ENCODE data around the gene EPYC.

Gene EPYC

DNA sequence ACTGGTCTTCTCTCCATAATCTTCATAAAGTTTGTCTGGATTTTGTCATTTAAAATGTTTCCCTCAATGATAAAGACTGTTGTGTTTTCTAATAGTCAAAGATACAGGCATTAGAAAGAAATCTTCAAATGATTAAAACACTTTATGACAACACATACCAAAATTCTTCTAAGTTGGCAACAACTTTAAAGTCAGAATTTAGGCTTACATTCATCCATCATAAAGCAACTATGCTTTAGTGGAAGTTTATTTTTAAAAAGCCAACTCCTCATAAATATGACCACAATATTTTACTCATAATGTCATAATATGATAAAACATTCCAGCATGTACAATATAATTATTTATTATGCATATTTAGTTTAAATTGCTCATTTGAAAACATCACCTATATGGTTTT lies 32.5 kb downstream of the EPYC start:
- TF ChIP-seq, protein P1, sequence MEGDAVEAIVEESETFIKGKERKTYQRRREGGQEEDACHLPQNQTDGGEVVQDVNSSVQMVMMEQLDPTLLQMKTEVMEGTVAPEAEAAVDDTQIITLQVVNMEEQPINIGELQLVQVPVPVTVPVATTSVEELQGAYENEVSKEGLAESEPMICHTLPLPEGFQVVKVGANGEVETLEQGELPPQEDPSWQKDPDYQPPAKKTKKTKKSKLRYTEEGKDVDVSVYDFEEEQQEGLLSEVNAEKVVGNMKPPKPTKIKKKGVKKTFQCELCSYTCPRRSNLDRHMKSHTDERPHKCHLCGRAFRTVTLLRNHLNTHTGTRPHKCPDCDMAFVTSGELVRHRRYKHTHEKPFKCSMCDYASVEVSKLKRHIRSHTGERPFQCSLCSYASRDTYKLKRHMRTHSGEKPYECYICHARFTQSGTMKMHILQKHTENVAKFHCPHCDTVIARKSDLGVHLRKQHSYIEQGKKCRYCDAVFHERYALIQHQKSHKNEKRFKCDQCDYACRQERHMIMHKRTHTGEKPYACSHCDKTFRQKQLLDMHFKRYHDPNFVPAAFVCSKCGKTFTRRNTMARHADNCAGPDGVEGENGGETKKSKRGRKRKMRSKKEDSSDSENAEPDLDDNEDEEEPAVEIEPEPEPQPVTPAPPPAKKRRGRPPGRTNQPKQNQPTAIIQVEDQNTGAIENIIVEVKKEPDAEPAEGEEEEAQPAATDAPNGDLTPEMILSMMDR (IDR thresholded peaks at IDR 0.05; ENCODE audit: low read depth, low read length) = no peak
- TF ChIP-seq, protein P2, sequence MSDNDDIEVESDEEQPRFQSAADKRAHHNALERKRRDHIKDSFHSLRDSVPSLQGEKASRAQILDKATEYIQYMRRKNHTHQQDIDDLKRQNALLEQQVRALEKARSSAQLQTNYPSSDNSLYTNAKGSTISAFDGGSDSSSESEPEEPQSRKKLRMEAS (IDR thresholded peaks at IDR 0.05; ENCODE audit: low read depth, low read length) = no peak
- TF ChIP-seq MYC (IDR thresholded peaks at IDR 0.05; ENCODE audit: low read depth, low read length) (no peak), POLR2A (IDR thresholded peaks at IDR 0.05; ENCODE audit: extremely low read depth, insufficient read length) (no peak)
- H3K4me3 ChIP-seq (ENCODE audit: low read depth, low read length) = no peak overlapping the region
- no peak for DNase-seq (ENCODE audit: low read depth)

DNA sequence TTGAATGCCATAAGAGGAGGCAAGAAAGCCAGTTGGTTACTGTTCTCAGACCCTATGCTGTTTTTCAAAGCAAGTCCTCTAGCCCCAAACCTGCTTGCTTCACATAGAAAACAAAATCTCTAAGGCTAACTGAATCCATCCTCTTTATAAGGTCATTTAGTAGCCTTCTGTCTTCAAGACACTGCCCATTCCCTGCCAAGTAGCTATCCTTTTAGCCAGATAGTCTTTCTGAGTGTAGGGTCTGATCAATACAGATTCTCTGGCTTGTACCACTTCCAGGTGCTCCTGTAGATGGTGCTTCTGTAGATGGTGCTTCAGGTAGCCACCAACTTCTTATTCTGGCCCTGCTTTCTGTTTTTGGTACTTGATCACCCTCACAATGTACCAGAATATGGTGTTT lies 33.9 kb downstream of the EPYC start:
- DNase-seq (ENCODE audit: low read depth) = no peak
- no peak overlapping the region for H3K4me3 ChIP-seq (ENCODE audit: low read depth, low read length)
- TF ChIP-seq, protein P1 (IDR thresholded peaks at IDR 0.05; ENCODE audit: low read depth, low read length) = no peak
- TF ChIP-seq MYC (IDR thresholded peaks at IDR 0.05; ENCODE audit: low read depth, low read length) (no peak), POLR2A (IDR thresholded peaks at IDR 0.05; ENCODE audit: extremely low read depth, insufficient read length) (no peak)
- TF ChIP-seq, protein P2 (IDR thresholded peaks at IDR 0.05; ENCODE audit: low read depth, low read length) = no peak

DNA sequence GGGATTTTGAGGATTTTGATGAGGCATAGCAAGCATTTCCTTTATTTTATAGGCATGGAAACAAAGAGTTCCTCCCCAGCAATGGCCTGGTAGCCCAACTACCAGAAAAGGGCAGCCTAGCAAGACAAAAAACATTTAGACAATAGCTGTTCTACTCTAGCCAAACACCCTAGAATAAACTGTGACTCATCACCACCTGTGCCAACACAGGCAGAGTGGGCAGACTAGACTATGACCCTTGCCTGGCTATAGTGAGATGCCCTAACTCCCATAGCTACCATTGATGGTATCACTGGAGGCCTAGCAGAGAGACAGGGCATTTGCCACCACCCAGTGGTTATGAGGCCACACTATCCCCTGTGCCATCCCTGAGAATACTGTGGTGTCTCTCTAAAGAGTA lies 34.3 kb downstream of the EPYC start:
- DNase-seq (ENCODE audit: low read depth) = no peak

DNA sequence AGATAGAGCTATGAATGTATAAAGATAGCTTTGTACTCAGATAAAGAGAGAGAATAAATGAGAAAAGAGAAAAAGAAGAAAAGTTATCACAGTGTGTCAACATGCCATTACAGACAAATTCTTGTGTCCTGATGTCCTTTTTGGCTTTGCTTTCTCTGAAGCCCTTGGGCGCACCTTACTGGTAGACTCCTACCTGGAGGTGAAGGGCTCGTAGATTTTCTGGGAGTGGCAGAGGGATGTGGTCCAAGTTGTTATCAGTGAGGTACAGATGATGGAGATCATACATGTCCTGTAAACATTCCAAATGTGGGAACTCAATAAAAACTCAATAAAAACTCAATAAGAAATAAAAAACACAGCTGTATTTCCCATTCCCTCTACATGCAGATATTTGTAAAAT lies 34.9 kb downstream of the EPYC start:
- TF ChIP-seq, protein P1 (IDR thresholded peaks at IDR 0.05; ENCODE audit: low read depth, low read length) = no peak
- TF ChIP-seq, protein P2 (IDR thresholded peaks at IDR 0.05; ENCODE audit: low read depth, low read length) = no peak
- TF ChIP-seq MYC (IDR thresholded peaks at IDR 0.05; ENCODE audit: low read depth, low read length) = no peak
- no peak for TF ChIP-seq POLR2A (IDR thresholded peaks at IDR 0.05; ENCODE audit: extremely low read depth, insufficient read length)
- H3K4me3 ChIP-seq (ENCODE audit: low read depth, low read length) = no peak overlapping the region
- DNase-seq (ENCODE audit: low read depth) = no peak

More for the DNA sequence above, 34.3 kb downstream of the EPYC start:
- H3K4me3 ChIP-seq (ENCODE audit: low read depth, low read length) = no peak overlapping the region
- TF ChIP-seq, protein P1 (IDR thresholded peaks at IDR 0.05; ENCODE audit: low read depth, low read length) = no peak
- no peak for TF ChIP-seq MYC (IDR thresholded peaks at IDR 0.05; ENCODE audit: low read depth, low read length)
- TF ChIP-seq POLR2A (IDR thresholded peaks at IDR 0.05; ENCODE audit: extremely low read depth, insufficient read length) = no peak
- TF ChIP-seq, protein P2 (IDR thresholded peaks at IDR 0.05; ENCODE audit: low read depth, low read length) = no peak

DNA sequence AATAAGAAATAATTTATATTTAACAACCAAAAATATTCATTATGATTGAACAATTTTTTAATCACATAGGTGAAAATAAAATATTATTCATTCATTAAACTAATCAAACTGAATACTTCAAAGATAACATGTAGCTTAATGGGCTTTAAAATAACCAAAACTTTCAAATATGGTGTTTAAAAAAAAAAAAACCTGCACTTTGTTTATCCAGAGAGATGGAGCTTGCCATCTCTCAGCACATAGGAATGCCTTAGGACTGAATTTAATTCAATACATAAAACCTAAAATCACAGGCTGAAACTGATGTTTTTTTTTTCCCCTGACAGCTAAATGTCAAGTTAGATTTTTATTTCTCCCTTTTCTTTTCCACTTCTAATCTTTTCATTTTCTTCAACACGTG lies 35.4 kb downstream of the EPYC start:
- H3K4me3 ChIP-seq (ENCODE audit: low read depth, low read length) = no peak overlapping the region
- TF ChIP-seq POLR2A (IDR thresholded peaks at IDR 0.05; ENCODE audit: extremely low read depth, insufficient read length) = no peak
- TF ChIP-seq, protein P2 (IDR thresholded peaks at IDR 0.05; ENCODE audit: low read depth, low read length) = no peak
- TF ChIP-seq MYC (IDR thresholded peaks at IDR 0.05; ENCODE audit: low read depth, low read length) = no peak
- TF ChIP-seq, protein P1 (IDR thresholded peaks at IDR 0.05; ENCODE audit: low read depth, low read length) = no peak
- DNase-seq (ENCODE audit: low read depth) = no peak

DNA sequence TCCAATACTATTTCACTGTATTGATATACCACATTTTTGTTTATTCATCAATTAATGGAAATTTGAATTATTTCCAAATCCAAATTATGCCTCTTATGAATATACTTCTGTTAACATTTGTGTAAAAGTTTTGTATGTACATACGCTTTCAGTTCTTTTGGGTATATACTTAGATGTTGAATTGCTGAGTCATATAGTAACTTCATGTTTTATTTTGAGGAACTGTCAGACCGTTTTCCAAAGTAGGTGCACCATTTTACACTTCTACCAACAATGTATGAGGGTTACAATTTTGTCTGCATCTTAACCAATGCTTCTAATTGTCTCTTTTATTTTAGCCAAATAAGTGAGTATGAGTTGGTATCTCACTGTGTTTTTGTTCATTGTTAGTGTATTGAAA lies 39.6 kb downstream of the EPYC start:
- peak; percentile 16 for DNase-seq (ENCODE audit: low read depth)
- no peak overlapping the region for H3K4me3 ChIP-seq (ENCODE audit: low read depth, low read length)
- TF ChIP-seq, protein P2 (IDR thresholded peaks at IDR 0.05; ENCODE audit: low read depth, low read length) = no peak
- no peak for TF ChIP-seq MYC (IDR thresholded peaks at IDR 0.05; ENCODE audit: low read depth, low read length)
- TF ChIP-seq, protein P1 (IDR thresholded peaks at IDR 0.05; ENCODE audit: low read depth, low read length) = no peak
- TF ChIP-seq POLR2A (IDR thresholded peaks at IDR 0.05; ENCODE audit: extremely low read depth, insufficient read length) = no peak

Data from NB4 (cell line).